ENCODE measurements around the gene ARID1B.

- TF ChIP-seq CTCF (IDR thresholded peaks at IDR 0.05; ENCODE audit: low read length) (no peak), EZH2 (IDR thresholded peaks at IDR 0.05; ENCODE audit: borderline replicate concordance, low read length) (no peak)
These were observed 51.1 kb downstream of the ARID1B start for GRCh38 chr6:156828280-156828703.

Data from OCI-LY1 (cell line).